ENCODE data around the gene MTHFD1L.

DNA sequence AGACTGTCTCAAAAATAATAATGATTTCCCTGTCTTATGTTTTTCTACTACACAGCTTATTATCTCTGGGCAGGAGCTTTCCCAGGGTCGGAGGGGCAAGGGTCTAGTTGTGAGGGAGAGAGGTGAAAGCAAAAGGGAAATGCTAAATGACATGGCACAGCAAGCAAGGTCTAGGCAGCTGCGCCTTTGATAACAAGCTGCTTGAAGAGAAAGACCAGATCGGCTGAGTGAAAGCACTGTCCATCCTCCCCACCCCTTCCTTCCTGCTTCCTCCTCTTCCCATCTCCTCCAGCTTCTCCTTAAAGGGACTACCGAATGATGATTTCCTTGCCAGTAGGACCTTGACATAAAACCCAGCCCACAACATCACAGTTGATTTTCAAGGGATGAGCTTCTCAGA, 216.2 kb downstream of the MTHFD1L start:
- TF ChIP-seq POLR2A (IDR thresholded peaks at IDR 0.05), result no peak
- TF ChIP-seq, protein P1, sequence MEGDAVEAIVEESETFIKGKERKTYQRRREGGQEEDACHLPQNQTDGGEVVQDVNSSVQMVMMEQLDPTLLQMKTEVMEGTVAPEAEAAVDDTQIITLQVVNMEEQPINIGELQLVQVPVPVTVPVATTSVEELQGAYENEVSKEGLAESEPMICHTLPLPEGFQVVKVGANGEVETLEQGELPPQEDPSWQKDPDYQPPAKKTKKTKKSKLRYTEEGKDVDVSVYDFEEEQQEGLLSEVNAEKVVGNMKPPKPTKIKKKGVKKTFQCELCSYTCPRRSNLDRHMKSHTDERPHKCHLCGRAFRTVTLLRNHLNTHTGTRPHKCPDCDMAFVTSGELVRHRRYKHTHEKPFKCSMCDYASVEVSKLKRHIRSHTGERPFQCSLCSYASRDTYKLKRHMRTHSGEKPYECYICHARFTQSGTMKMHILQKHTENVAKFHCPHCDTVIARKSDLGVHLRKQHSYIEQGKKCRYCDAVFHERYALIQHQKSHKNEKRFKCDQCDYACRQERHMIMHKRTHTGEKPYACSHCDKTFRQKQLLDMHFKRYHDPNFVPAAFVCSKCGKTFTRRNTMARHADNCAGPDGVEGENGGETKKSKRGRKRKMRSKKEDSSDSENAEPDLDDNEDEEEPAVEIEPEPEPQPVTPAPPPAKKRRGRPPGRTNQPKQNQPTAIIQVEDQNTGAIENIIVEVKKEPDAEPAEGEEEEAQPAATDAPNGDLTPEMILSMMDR (IDR thresholded peaks at IDR 0.05 in 8 of 11, conservative IDR thresholded peaks at IDR 0.05 in 3 of 11), result no peak
